Tibial nerve (tissue), 4 donors: ENCODE measurements around the gene TUBB1. TPM values are rescaled to one million over a fixed set of nuclear protein-coding genes. Genes with fewer than 3 reads are reported as not detected.
A peak's percentile ranks its signal among the peaks of the same experiment; 100 is the strongest.
"Not testable (repeated sequence)": the region's sequence is repeated elsewhere in the genome, so short reads cannot be mapped to it uniquely, and the experiment has no call there.

Source experiments
- DNase-seq, 2 donors: peaks; one replicate each; pipeline ENCODE4 v3.0.0-alpha.2; 2019; ENCODE audit warnings: low spot score in 2 of 2
- H3K27ac ChIP-seq, 4 donors: fragments of 200-600 bp; sonication (generic) in 3 of 4; one replicate each; pipeline ENCODE4 v1.5.1; 2017 to 2019; ENCODE audit warnings: mild to moderate bottlenecking in 1 of 4
- H3K27me3 ChIP-seq, 2 donors: fragments of 200-600 bp; sonication (generic) in 1 of 2; one replicate each; pipeline versions ENCODE4 v1.5.1 to v1.6.0; 2017 to 2019
- H3K36me3 ChIP-seq, 3 donors: fragments of 200-600 bp; sonication (generic); one replicate each; pipeline ENCODE4 v1.5.1; 2018 to 2019
- H3K4me1 ChIP-seq, 4 donors: fragments of 200-600 bp; sonication (generic) in 3 of 4; one replicate each; pipeline ENCODE4 v1.5.1; 2017 to 2019
- H3K4me3 ChIP-seq, 4 donors: fragments of 200-600 bp; sonication (generic) in 3 of 4; one replicate each; pipeline ENCODE4 v1.5.1; 2017 to 2019; ENCODE audit warnings: mild to moderate bottlenecking in 1 of 4, moderate library complexity in 1 of 4
- H3K9me3 ChIP-seq, 4 donors: fragments of 200-600 bp; sonication (generic) in 3 of 4; one replicate each; pipeline ENCODE4 v1.5.1; 2017 to 2019
- EP300 ChIP-seq, 2 donors: sonication (generic); formaldehyde crosslinking; IDR thresholded peaks; one replicate each; pipeline ENCODE4 v1.6.1; 2017; ENCODE audit warnings: antibody characterized with exemption in 2 of 2, mild to moderate bottlenecking in 1 of 2
- POLR2A ChIP-seq, 2 donors: fragments of 450-650 bp; IDR thresholded peaks; one replicate each; pipeline ENCODE4 v1.6.1; 2017; ENCODE audit warnings: antibody characterized with exemption in 2 of 2, mild to moderate bottlenecking in 2 of 2, moderate library complexity in 2 of 2
- WGBS, 2 donors: methylation state at CpG; one replicate each; pipeline ENCODE4 v1.1.5; 2018; 5-methylcytosine and 5-hydroxymethylcytosine counted together
- total RNA-seq, 4 donors: library from RNA; depleted of rRNA; stranded (reverse); fragments of >200 nt; gene quantifications; one replicate each; pipeline ENCODE4 v1.1.0, GENCODE V29; 2016
- TF ChIP-seq, protein P1 (sequence below), 5 experiments: fragments of 200-600 bp in 3 of 5; fragments of 450-650 bp in 2 of 5; sonication (generic) in 3 of 5; IDR thresholded peaks; one replicate each; pipeline ENCODE4 v1.5.1; 2016 to 2019; ENCODE audit warnings: antibody characterized with exemption in 5 of 5, mild to moderate bottlenecking in 3 of 5, moderate library complexity in 2 of 5

The TUBB1 gene
- total RNA-seq, 4 donors from 2014 or later: 0.21 to 0.60 (median 0.59) TPM; not detected in 1

DNA sequence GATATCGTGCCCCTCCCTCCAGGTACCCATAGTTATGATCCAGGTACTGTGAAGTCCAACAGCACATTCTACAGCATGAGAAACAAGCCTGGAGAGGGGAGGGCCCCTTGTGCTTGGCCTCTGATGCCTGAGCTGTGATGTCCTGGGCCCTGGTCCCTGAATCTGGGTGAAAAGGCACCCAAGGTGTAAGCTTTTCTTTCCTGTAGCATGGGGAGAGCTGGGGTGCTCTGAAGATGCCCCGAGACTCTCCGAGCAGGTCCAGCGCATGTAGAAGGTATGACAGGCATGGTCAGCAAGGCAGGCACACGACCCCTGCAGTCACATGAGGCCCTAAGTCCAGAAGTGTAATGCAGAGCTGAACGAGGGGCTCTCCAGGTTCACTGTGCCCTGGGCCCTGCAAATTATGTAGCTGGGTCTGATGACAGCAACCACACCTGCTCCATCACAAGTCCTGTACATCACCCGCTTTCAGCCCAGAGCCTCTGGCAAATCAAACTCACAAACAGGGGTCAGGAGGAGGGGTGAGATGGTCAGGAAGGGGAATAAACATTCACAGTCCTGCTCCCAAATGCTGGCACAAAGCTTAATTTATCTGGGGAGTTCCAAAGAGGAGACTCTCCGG lies 10.4 kb upstream of the TUBB1 start:
- Histone ChIP-seq H3K4me1 (peaks cover 0 to 55% (median 36%) of the 10 kb centered on the region in 4 donors), H3K27ac (peak overlapping the region in 1 of 4 donors; percentile 96)
- no peak for DNase-seq

DNA sequence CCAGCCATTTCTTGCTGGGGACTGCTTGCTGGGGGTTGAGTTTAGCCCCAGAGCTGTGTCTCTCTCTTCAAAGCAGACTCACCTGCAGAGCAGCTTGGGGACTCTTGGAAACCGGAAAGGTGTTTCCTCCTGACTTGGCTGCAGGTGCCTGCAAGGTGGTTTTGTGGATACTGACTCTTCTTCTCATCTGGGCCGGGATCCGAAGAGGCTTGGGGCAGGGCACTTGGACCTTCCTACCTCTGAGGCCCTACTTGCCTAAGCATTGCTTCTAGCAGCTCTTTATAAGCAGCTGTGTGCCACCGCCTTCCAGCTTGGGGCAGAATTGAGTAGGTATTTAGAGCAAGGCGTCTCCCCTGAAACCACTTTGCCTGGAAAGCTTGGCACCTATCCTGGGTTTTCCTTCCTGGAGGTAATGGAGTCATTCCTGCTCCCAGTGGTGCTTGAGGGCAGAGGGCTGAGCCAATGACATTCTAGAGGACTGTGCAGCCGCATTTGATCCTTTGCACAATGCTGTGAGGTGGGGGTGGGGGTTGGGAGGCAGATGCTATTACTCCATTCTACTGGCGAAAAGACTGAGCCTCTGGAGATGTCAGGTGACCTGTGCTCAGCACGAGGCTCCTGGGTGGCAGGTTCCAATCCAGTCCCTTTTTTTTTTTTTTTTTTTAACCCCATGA lies 8.8 kb upstream of the TUBB1 start:
- 70 to 77% methylated on average over 5 to 8 of the region's 8 CpGs for WGBS, 2 donors

More for the DNA sequence above, 10.4 kb upstream of the TUBB1 start:
- no peaks in the 10 kb centered on the region for H3K27me3 ChIP-seq
- no peaks in the 10 kb centered on the region for H3K36me3 ChIP-seq
- no peaks in the 10 kb centered on the region for H3K9me3 ChIP-seq
- TF ChIP-seq EP300 (IDR thresholded peaks at IDR 0.05) (no peak), POLR2A (IDR thresholded peaks at IDR 0.05) (no peak)
- TF ChIP-seq, protein P1, sequence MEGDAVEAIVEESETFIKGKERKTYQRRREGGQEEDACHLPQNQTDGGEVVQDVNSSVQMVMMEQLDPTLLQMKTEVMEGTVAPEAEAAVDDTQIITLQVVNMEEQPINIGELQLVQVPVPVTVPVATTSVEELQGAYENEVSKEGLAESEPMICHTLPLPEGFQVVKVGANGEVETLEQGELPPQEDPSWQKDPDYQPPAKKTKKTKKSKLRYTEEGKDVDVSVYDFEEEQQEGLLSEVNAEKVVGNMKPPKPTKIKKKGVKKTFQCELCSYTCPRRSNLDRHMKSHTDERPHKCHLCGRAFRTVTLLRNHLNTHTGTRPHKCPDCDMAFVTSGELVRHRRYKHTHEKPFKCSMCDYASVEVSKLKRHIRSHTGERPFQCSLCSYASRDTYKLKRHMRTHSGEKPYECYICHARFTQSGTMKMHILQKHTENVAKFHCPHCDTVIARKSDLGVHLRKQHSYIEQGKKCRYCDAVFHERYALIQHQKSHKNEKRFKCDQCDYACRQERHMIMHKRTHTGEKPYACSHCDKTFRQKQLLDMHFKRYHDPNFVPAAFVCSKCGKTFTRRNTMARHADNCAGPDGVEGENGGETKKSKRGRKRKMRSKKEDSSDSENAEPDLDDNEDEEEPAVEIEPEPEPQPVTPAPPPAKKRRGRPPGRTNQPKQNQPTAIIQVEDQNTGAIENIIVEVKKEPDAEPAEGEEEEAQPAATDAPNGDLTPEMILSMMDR (IDR thresholded peaks at IDR 0.05): no peak
- H3K4me3 ChIP-seq: no peak overlapping the region
- WGBS, 2 donors: 82 to 83% methylated on average over 8 of the region's 8 CpGs

DNA sequence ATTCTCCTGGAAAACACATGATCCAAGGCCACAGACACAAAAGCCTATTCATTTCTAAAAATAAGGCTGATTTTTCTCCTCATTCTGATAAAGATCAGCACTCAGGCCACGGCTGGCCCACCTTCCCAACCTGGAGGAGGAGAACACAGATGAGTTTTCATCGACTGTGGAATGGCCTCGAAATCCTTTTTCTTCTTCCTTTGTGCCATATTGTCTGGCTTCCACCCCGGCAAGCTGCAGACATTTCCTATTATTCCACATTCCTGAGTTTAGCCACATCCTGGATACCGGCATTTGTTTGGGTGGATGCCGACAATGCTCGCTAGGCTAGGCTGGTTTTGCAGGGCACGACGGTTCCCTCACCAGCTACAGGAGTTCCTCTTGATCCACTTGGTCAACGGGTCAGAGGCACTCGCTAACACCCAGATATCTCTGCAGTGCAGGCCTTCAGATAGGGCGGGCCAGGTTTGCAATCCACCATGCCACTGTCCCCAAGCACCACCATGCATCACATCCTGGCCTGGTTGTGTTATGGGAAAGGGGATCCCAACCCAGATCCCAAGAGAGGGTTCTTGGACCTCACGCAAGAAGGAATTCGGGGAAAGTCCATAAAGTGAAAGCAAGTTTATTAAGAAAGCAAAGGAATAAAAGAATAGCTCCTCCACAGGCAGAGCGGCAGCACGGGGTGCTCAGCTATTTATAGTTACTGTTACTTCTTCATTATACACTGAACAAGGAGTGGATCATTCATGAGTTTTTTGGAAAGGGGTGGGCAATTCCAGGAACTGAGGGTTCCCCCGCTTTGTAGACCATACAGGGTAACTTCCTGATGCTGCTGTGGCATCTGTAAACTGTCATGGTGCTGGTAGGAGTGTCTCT lies 8.0 kb upstream of the TUBB1 start:
- H3K9me3 ChIP-seq: no peaks in the 10 kb centered on the region
- H3K4me3 ChIP-seq: no peak overlapping the region
- H3K4me1 ChIP-seq: peaks cover 0 to 31% (median 18%) of the 10 kb centered on the region in 4 donors
- H3K36me3 ChIP-seq: no peaks in the 10 kb centered on the region
- TF ChIP-seq, protein P1 (IDR thresholded peaks at IDR 0.05): no peak
- TF ChIP-seq EP300 (IDR thresholded peaks at IDR 0.05) (no peak), POLR2A (IDR thresholded peaks at IDR 0.05) (no peak)
- WGBS, 2 donors: 41 to 43% methylated on average over 17 of the region's 17 CpGs
- DNase-seq: no peak
- H3K27me3 ChIP-seq: no peaks in the 10 kb centered on the region
- peak overlapping the region in 1 of 4 donors; percentile 13 for H3K27ac ChIP-seq

More for the DNA sequence above, 8.8 kb upstream of the TUBB1 start:
- Histone ChIP-seq H3K4me1 (peaks cover 0 to 39% (median 26%) of the 10 kb centered on the region in 4 donors), H3K36me3 (no peaks in the 10 kb centered on the region), H3K27me3 (no peaks in the 10 kb centered on the region), H3K27ac (peak overlapping the region in 2 of 4 donors; percentile 9 to 13), H3K4me3 (no peak overlapping the region), H3K9me3 (no peaks in the 10 kb centered on the region)
- DNase-seq: no peak
- TF ChIP-seq EP300 (IDR thresholded peaks at IDR 0.05): no peak

DNA sequence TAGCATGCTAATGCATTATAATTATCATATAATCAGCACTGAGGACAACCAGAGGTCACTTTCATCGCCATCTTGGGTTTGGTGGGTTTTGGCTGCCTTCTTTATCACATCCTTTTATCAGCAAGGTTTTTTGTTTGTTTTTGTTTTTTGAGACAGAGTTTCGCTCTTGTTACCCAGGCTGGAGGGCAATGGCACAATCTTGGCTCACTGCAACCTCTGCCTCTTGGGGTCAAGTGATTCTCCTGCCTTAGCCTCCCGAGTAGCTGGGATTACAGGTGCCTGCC lies 7.4 kb upstream of the TUBB1 start:
- H3K4me1 ChIP-seq: peaks cover 0 to 26% (median 16%) of the 10 kb centered on the region in 4 donors
- not testable (repeated sequence) for H3K27me3 ChIP-seq, H3K36me3 ChIP-seq, DNase-seq, H3K4me3 ChIP-seq, H3K27ac ChIP-seq, H3K9me3 ChIP-seq
- 94 to 99% methylated on average over 3 of the region's 3 CpGs for WGBS, 2 donors

DNA sequence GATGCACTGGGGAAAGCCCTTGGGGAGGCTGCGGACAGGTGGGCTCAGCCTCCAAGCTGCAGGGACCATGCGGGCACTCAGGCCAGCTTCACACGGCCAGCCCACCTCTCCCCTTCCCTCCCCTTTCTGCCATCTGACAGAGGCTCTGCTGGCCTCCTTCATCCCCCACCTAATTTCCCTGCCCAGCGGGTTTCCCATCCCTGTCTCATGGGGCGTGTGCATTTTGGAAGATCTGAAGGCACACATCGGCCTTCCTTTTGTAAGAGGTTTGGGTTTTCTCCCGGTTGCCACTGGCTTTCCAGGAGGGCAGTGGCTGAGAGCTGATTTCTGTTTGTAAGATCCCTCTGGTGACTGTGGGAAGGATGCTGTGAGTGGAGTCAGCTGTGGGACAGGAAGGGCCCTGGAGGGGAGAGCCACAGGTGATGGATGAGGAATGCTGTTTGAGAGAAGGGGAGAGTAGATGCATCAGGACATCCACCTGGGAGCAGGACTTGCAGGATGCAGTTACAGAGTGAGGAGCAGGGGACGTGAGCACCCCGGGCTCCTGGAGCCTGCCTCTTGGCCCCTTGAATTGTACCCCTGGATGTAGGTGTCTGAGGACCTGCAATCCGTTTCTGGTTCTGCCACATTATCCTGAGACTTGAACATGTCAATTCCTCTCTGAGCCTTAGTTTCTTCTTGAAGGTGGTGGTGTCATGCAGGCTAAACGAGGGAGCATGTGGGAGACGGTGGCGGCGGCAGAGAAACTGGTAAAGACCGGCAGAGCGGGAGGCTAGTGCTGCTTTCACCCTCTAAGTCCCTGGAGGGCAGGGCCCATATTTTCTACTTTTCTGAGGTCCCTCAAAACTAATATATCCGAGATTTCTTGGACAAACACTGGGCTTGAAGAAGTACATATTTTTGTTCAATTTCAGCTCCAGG lies 5.9 kb upstream of the TUBB1 start:
- Histone ChIP-seq H3K4me1 (peaks cover 0 to 20% (median 9%) of the 10 kb centered on the region in 4 donors), H3K9me3 (no peaks in the 10 kb centered on the region), H3K4me3 (no peak overlapping the region), H3K27ac (no peak overlapping the region), H3K27me3 (no peaks in the 10 kb centered on the region), H3K36me3 (no peaks in the 10 kb centered on the region)
- no peak for DNase-seq
- TF ChIP-seq, protein P1 (IDR thresholded peaks at IDR 0.05): no peak
- no peak for TF ChIP-seq EP300 (IDR thresholded peaks at IDR 0.05)
- TF ChIP-seq POLR2A (IDR thresholded peaks at IDR 0.05): no peak
- WGBS, 2 donors: 84 to 85% methylated on average over 17 of the region's 17 CpGs
